ENCODE results near the gene AP1B1.

AP1B1 gene

DNA sequence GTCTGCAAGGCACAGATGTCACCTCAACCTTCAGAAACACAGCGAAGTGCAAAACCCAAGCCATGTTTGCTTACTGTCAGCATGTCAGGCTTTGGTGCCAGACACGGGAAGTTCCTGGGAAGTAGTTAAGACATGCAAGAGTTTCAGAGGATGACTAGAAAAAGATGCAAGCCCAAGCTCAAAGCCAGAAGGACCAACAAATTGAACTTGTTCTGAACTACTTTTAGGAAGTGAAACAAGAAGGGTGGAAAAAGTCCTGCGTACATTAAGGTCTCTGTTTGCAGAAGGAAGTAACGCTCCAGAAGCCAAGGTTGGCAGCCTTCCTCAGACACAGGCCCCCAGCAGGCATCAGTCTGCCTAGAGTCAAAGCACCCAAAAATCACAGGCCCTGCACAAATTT is 2.6 kb downstream of the AP1B1 start:
- TF ChIP-seq, protein P1, sequence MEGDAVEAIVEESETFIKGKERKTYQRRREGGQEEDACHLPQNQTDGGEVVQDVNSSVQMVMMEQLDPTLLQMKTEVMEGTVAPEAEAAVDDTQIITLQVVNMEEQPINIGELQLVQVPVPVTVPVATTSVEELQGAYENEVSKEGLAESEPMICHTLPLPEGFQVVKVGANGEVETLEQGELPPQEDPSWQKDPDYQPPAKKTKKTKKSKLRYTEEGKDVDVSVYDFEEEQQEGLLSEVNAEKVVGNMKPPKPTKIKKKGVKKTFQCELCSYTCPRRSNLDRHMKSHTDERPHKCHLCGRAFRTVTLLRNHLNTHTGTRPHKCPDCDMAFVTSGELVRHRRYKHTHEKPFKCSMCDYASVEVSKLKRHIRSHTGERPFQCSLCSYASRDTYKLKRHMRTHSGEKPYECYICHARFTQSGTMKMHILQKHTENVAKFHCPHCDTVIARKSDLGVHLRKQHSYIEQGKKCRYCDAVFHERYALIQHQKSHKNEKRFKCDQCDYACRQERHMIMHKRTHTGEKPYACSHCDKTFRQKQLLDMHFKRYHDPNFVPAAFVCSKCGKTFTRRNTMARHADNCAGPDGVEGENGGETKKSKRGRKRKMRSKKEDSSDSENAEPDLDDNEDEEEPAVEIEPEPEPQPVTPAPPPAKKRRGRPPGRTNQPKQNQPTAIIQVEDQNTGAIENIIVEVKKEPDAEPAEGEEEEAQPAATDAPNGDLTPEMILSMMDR (IDR thresholded peaks at IDR 0.05; ENCODE audit: control insufficient read depth, extremely low read depth, insufficient read depth): no peak
- peak overlapping the region; percentile 6 for H3K4me3 ChIP-seq (ENCODE audit: low read depth, low read length)
- no peak for DNase-seq (ENCODE audit: low read depth)

DNA sequence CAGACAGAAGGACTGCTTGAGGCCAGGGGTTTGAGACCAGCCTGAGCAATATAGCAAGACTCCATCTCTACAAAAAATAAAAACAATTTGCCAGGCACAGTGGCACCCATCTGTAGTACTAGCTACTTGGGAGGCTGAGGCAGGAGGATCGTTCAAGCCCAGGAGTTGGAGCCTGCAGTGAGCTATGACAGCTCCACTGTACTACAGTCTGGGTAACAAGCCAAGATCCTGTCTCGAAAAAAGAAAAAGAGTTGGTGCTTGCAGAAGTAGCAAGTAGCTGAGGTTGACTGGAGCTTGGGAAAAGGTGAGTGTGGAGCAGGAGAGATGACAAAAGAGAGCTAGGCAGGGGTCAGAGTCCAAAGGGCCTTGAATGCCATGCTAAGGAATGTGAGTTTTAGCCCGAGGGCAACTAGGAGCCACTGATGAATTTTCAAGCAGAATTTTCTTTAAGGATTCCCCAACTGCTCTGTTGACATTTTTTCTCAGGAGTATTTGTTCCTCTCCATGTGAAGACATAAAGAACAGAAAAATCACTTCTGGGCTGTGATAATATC is 3.1 kb downstream of the AP1B1 start:
- TF ChIP-seq, protein P1 (IDR thresholded peaks at IDR 0.05; ENCODE audit: control insufficient read depth, extremely low read depth, insufficient read depth): no peak
- peak overlapping the region; percentile 6; the same call in 1 of the 2 replicates for H3K4me3 ChIP-seq (ENCODE audit: low read depth, low read length)
- DNase-seq (ENCODE audit: low read depth): no peak

GRCh38 chr22:29383740-29384139 is 4.6 kb downstream of the AP1B1 start:
- no peak for DNase-seq (ENCODE audit: low read depth)
- TF ChIP-seq, protein P1 (IDR thresholded peaks at IDR 0.05; ENCODE audit: control insufficient read depth, extremely low read depth, insufficient read depth): no peak
- H3K4me3 ChIP-seq (ENCODE audit: low read depth, low read length): no peak overlapping the region

GRCh38 chr22:29382580-29383302 is 5.6 kb downstream of the AP1B1 start:
- no peak overlapping the region for H3K4me3 ChIP-seq (ENCODE audit: low read depth, low read length)
- DNase-seq (ENCODE audit: low read depth): no peak
- TF ChIP-seq, protein P1 (IDR thresholded peaks at IDR 0.05; ENCODE audit: control insufficient read depth, extremely low read depth, insufficient read depth): no peak

GRCh38 chr22:29380856-29381255 is 7.5 kb downstream of the AP1B1 start:
- no peak overlapping the region for H3K4me3 ChIP-seq (ENCODE audit: low read depth, low read length)
- TF ChIP-seq, protein P1 (IDR thresholded peaks at IDR 0.05; ENCODE audit: control insufficient read depth, extremely low read depth, insufficient read depth): no peak
- DNase-seq (ENCODE audit: low read depth): no peak

DNA sequence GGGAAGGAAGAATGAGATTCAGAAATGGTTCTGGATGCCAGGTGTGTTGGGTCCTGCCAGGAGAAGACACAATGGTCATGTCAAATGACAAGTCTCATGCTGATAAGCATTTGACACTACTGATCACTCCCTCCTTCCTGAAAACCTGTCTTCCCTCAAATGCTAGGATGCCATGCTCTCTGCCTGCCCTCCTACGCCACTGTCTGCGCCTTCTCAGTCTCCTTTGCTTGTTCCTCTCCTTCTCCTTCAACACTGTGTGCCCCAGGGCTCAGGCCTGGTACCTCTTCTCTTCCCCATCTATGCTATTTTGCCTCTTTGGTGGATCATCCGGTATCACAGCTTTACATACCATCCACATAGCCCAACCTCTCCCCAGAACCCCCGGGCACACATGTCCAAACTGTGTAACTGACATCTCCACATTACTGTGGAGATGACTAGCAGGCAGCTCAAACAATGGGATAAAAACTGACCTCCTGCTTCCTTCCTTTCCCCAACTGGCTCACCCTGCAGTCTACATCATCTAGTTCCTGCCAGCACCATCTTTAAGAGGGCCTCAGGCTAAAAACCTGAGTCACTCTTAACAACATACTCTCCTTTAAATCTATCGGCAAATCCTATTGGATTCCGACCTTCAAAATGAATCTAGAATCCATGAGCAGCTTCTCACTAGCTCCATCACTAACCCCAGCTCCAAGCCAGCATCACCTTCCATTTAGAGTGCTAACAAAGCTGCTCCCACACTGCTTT is 8.2 kb downstream of the AP1B1 start:
- no peak for DNase-seq (ENCODE audit: low read depth)
- H3K4me3 ChIP-seq (ENCODE audit: low read depth, low read length): no peak overlapping the region
- TF ChIP-seq, protein P1 (IDR thresholded peaks at IDR 0.05; ENCODE audit: control insufficient read depth, extremely low read depth, insufficient read depth): no peak
